Measurements from ENCODE around the gene CYRIA.

Gene CYRIA

GRCh38 chr2:16693854-16694253 lies 28.2 kb upstream of the CYRIA start:
- DNase-seq (ENCODE audit: low read depth), result no peak
- TF ChIP-seq, protein P1, sequence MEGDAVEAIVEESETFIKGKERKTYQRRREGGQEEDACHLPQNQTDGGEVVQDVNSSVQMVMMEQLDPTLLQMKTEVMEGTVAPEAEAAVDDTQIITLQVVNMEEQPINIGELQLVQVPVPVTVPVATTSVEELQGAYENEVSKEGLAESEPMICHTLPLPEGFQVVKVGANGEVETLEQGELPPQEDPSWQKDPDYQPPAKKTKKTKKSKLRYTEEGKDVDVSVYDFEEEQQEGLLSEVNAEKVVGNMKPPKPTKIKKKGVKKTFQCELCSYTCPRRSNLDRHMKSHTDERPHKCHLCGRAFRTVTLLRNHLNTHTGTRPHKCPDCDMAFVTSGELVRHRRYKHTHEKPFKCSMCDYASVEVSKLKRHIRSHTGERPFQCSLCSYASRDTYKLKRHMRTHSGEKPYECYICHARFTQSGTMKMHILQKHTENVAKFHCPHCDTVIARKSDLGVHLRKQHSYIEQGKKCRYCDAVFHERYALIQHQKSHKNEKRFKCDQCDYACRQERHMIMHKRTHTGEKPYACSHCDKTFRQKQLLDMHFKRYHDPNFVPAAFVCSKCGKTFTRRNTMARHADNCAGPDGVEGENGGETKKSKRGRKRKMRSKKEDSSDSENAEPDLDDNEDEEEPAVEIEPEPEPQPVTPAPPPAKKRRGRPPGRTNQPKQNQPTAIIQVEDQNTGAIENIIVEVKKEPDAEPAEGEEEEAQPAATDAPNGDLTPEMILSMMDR (conservative IDR thresholded peaks at IDR 0.05; ENCODE audit: low read depth, low read length), result no peak
- H3K4me3 ChIP-seq (ENCODE audit: low read length), result no peak overlapping the region

DNA sequence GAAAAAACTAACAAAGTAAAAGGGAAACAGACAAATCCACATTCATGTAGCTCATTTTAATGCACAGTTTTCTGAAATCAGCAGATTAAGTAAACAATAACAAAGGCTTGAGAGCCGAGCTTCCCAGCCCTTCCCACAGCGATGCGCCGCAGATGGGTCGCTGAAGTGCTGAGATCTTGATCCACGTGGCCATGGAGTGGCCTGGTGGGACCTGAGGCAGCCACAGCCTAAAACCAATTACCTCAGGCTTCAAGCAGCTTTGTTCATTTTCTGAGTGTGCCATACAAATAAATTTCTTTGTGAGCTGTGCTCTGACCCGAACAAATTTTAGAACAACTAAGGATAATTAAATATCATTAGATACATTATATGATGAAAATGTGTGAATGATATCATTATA lies 25.6 kb upstream of the CYRIA start:
- no peak for DNase-seq (ENCODE audit: low read depth)
- TF ChIP-seq, protein P1 (conservative IDR thresholded peaks at IDR 0.05; ENCODE audit: low read depth, low read length), result no peak
- H3K4me3 ChIP-seq (ENCODE audit: low read length), result no peak overlapping the region

DNA sequence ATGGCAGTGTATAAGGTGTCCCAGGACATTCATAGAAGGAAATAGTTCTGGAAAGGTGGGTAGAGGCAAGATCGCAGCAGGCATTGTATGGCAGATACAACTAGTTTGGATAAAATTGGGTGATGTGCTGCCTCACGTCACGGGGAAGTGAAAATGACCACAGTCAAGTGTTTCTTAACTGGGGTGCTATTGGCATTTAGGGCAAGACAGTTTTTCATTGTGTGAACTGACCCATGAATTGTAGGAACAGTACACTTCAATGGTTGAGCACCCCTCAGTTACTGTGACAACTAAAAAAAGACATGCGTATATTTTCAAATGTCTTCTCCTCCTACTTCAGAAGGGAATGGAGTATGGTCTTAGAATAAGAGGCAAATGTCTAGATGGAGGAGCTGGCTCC lies 22.3 kb upstream of the CYRIA start:
- no peak for DNase-seq (ENCODE audit: low read depth)
- no peak overlapping the region for H3K4me3 ChIP-seq (ENCODE audit: low read length)
- TF ChIP-seq, protein P1 (conservative IDR thresholded peaks at IDR 0.05; ENCODE audit: low read depth, low read length), result no peak

DNA sequence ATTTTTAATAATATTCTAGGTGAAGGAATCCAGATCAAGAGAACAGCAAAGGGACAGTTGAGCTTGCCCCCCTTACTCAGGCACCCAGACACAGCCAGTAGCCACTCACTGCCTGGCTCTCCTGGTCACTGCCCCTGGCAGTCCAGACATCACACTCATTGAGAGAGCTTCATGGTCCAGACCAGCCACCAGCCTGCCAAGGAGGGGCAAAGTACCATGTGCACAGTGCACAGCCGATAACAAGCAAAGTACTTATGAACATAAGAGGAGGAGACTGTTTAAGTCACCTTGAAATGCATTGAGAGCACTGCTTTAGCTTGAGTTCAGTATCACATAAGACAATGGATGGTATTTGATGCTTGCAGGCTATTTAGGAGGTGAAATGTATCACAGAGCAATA lies 21.6 kb upstream of the CYRIA start:
- no peak overlapping the region for H3K4me3 ChIP-seq (ENCODE audit: low read length)
- DNase-seq (ENCODE audit: low read depth), result no peak
- TF ChIP-seq, protein P1 (conservative IDR thresholded peaks at IDR 0.05; ENCODE audit: low read depth, low read length), result no peak

DNA sequence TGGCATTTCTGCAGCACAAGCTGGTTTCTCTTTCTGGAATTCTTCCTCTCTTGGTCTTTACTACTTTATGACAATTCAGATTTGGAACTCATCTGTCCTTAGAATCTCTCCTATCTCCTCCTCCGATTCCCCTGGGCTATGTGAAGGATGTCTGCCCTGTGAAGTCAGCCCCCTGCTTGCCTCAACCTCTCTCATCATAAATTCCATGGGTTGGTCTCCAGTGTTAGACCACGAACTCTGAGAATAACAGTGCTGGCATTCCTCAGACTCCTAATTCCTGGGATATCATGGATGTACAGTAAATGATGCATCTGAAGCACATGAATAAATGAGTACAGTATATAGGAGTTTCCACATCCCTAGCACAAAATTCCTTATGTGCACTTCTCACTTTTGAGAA lies 21.0 kb upstream of the CYRIA start:
- no peak for DNase-seq (ENCODE audit: low read depth)
- no peak overlapping the region for H3K4me3 ChIP-seq (ENCODE audit: low read length)
- TF ChIP-seq, protein P1 (conservative IDR thresholded peaks at IDR 0.05; ENCODE audit: low read depth, low read length), result no peak

- TF ChIP-seq, protein P1 (conservative IDR thresholded peaks at IDR 0.05; ENCODE audit: low read depth, low read length), result no peak
- no peak overlapping the region for H3K4me3 ChIP-seq (ENCODE audit: low read length)
- DNase-seq (ENCODE audit: low read depth), result no peak
Measured at GRCh38 chr2:16685340-16685715, 19.7 kb upstream of the CYRIA start.

DNA sequence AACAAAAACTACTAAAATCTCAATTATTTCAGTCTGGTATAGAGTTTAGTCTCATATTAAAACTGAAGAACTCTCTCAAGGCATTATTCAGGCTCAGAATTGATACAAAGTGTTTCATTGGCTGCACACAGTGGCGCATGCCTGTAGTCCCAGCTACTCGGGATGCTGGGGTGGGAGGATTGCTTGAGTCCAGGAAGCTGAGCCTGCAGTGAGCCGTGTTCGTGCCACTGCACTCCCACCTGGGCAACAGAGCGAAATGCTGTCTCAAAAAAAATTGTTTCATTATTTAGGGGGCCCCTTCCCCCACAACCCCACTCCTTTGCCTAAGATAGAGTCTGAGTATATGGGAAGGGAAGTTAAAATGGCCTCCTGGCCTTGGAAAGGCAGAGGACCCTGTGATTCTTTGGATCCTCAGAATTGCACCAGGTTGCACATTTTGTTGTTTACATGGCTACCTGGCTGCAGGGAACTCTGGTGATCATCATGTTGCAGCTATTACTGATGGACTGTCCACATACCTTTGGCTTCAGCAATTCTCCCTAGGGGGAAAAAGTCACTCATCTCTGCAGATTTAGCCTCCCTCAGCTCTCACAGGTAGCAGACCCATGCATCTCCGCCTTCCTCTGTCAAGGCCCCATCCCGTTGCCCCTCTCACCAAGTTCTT lies 19.2 kb upstream of the CYRIA start:
- TF ChIP-seq, protein P1 (conservative IDR thresholded peaks at IDR 0.05; ENCODE audit: low read depth, low read length), result no peak
- no peak for DNase-seq (ENCODE audit: low read depth)
- H3K4me3 ChIP-seq (ENCODE audit: low read length), result no peak overlapping the region

All from retinal pigment epithelial cell (primary cell).